ENCODE data around the gene NUP210. TPM values are rescaled to one million over a fixed set of nuclear protein-coding genes. Genes with fewer than 3 reads are reported as not detected.
A peak's percentile ranks its signal among the peaks of the same experiment; 100 is the strongest.

Gene NUP210
- total and polyA plus RNA-seq, 7 experiments from 2014 or later = 52.6 to 164 (median 138) TPM

GRCh38 chr3:13353506-13353905 lies 66.6 kb downstream of the NUP210 start:
- peaks cover 13 to 87% (median 35%) of the 10 kb centered on the region in 3 experiments for H3K36me3 ChIP-seq (ENCODE audit: control insufficient read depth in 2 of 3, insufficient read depth in 3 of 3, low read length in 3 of 3)
- POLR2A ChIA-PET = interaction anchor here (0.6 to 0.8 kb wide), 3 partner anchors 12 to 66 kb away, joined by 3 to 8 read pairs (median 3); no protein-coding TSS in a partner anchor
- H3K36me3 Mint-ChIP-seq = peaks cover 20 to 73% (median 42%) of the 10 kb centered on the region in 5 donors

GRCh38 chr3:13352621-13353131 lies 67.4 kb downstream of the NUP210 start:
- Histone ChIP-seq H3K4me1 (ENCODE audit: control insufficient read depth in 2 of 2, insufficient read depth in 2 of 2, low read length in 2 of 2) (peaks cover 3 to 28% of the 10 kb centered on the region in 2 donors), H3K27me3 (ENCODE audit: control insufficient read depth in 2 of 2, insufficient read depth in 2 of 2, low read length in 2 of 2) (no peaks in the 10 kb centered on the region), H3K36me3 (ENCODE audit: control insufficient read depth in 2 of 3, insufficient read depth in 3 of 3, low read length in 3 of 3) (peaks cover 13 to 85% (median 28%) of the 10 kb centered on the region in 3 experiments), H3K4me3 (ENCODE audit: low read length) (no peak overlapping the region), H3K9me3 (ENCODE audit: control insufficient read depth in 2 of 3, low read length in 3 of 3) (no peaks in the 10 kb centered on the region), H3K27ac (ENCODE audit: low read depth, low read length) (no peak overlapping the region)
- DNase-seq = no peak
- Mint-ChIP-seq H3K27ac (peak overlapping the region; percentile 48 to 83 (median 74)), H3K4me3 (no peak overlapping the region), H3K4me1 (peaks cover 24 to 44% (median 36%) of the 10 kb centered on the region in 7 donors), H3K27me3 (no peaks in the 10 kb centered on the region), H3K36me3 (peaks cover 14 to 69% (median 44%) of the 10 kb centered on the region in 5 donors), H3K9me3 (peaks cover 0 to 4% (median 0%) of the 10 kb centered on the region in 11 donors)
- intact Hi-C loops (cut with micrococcal nuclease) = no loop called here
- ATAC-seq = peak; percentile 54
- CTCF ChIA-PET = interaction anchor here (0.6 to 11.7 kb wide), 2 partner anchors 31 to 102 kb away, joined by 3 to 147 read pairs; no protein-coding TSS in a partner anchor
- POLR2A ChIA-PET = interaction anchor here (11.6 kb wide), 1 partner anchor 64 kb away, joined by 125 read pairs; the partner anchor contains the start of gene NUP210

More at GRCh38 chr3:13353506-13353905, 66.6 kb downstream of the NUP210 start:
- intact Hi-C loops (cut with micrococcal nuclease) = no loop called here
- Histone ChIP-seq H3K27ac (ENCODE audit: low read depth, low read length) (peak overlapping the region; percentile 30), H3K27me3 (ENCODE audit: control insufficient read depth in 2 of 2, insufficient read depth in 2 of 2, low read length in 2 of 2) (no peaks in the 10 kb centered on the region), H3K4me1 (ENCODE audit: control insufficient read depth in 2 of 2, insufficient read depth in 2 of 2, low read length in 2 of 2) (peaks cover 3 to 19% of the 10 kb centered on the region in 2 donors), H3K9me3 (ENCODE audit: control insufficient read depth in 2 of 3, low read length in 3 of 3) (no peaks in the 10 kb centered on the region), H3K4me3 (ENCODE audit: low read length) (no peak overlapping the region)
- Mint-ChIP-seq H3K4me3 (no peak overlapping the region), H3K9me3 (peaks cover 0 to 4% (median 0%) of the 10 kb centered on the region in 11 donors), H3K27me3 (no peaks in the 10 kb centered on the region), H3K27ac (peak overlapping the region; percentile 48 to 81 (median 66)), H3K4me1 (peaks cover 18 to 37% (median 27%) of the 10 kb centered on the region in 7 donors)
- DNase-seq (no peak), ATAC-seq (no peak)
- CTCF ChIA-PET = interaction anchor here (0.6 to 11.7 kb wide), 2 partner anchors 101 to 388 kb away, joined by 4 to 147 read pairs; no protein-coding TSS in a partner anchor

- Histone ChIP-seq H3K9me3 (ENCODE audit: control insufficient read depth in 2 of 3, low read length in 3 of 3) (no peaks in the 10 kb centered on the region), H3K4me1 (ENCODE audit: control insufficient read depth in 2 of 2, insufficient read depth in 2 of 2, low read length in 2 of 2) (peaks cover 19 to 44% of the 10 kb centered on the region in 2 donors), H3K4me3 (ENCODE audit: low read length) (no peak overlapping the region), H3K27ac (ENCODE audit: low read depth, low read length) (peak overlapping the region; percentile 68), H3K36me3 (ENCODE audit: control insufficient read depth in 2 of 3, insufficient read depth in 3 of 3, low read length in 3 of 3) (peaks cover 21 to 59% (median 27%) of the 10 kb centered on the region in 3 experiments), H3K27me3 (ENCODE audit: control insufficient read depth in 2 of 2, insufficient read depth in 2 of 2, low read length in 2 of 2) (no peaks in the 10 kb centered on the region)
- CTCF ChIA-PET = interaction anchor here (0.6 to 11.7 kb wide), 6 partner anchors 57 to 308 kb away, joined by 3 to 147 read pairs (median 4); no protein-coding TSS in a partner anchor
- peak overlapping the region; percentile 82 to 96 (median 91) for H3K27ac Mint-ChIP-seq
- no peak for DNase-seq
- POLR2A ChIA-PET = interaction anchor here (0.5 to 11.6 kb wide), 10 partner anchors 9 to 849 kb away, joined by 3 to 125 read pairs (median 5); partner anchors contain the start of gene NUP210
- peaks cover 0 to 4% (median 0%) of the 10 kb centered on the region in 11 donors for H3K9me3 Mint-ChIP-seq
- peaks cover 42 to 63% (median 53%) of the 10 kb centered on the region in 7 donors for H3K4me1 Mint-ChIP-seq
- H3K27me3 Mint-ChIP-seq = no peaks in the 10 kb centered on the region
- ATAC-seq = no peak
- H3K4me3 Mint-ChIP-seq = peak overlapping the region in 9 of 10 donors; percentile 58 to 84 (median 78)
- H3K36me3 Mint-ChIP-seq = peaks cover 8 to 54% (median 38%) of the 10 kb centered on the region in 5 donors
- intact Hi-C loops (cut with micrococcal nuclease) = loop anchor here (5.0 to 10.0 kb wide), 5 partner anchors 258 to 1597 kb away; partner anchors contain the start of genes MKRN2 (in 1 of the 2), NR2C2 (in 1 of the 2) and WNT7A (in 1 of the 2)
Observed at GRCh38 chr3:13349823-13350222, 70.3 kb downstream of the NUP210 start.

- intact Hi-C loops (cut with micrococcal nuclease) = loop anchor here (5.0 to 10.0 kb wide), 5 partner anchors 257 to 1598 kb away; partner anchors contain the start of genes MKRN2 (in 1 of the 2), NR2C2 (in 1 of the 2) and WNT7A (in 1 of the 2)
- peaks cover 0 to 4% (median 0%) of the 10 kb centered on the region in 11 donors for H3K9me3 Mint-ChIP-seq
- DNase-seq (peak in 7 of 9 donors; percentile 41 to 62 (median 54)), ATAC-seq (peak; percentile 28)
- peaks cover 42 to 69% (median 57%) of the 10 kb centered on the region in 7 donors for H3K4me1 Mint-ChIP-seq
- peaks cover 19 to 44% of the 10 kb centered on the region in 2 donors for H3K4me1 ChIP-seq (ENCODE audit: control insufficient read depth in 2 of 2, insufficient read depth in 2 of 2, low read length in 2 of 2)
- no peaks in the 10 kb centered on the region for H3K27me3 Mint-ChIP-seq
- peak overlapping the region; percentile 16 for H3K4me3 ChIP-seq (ENCODE audit: low read length)
- CTCF ChIA-PET = interaction anchor here (1.1 to 11.7 kb wide), 9 partner anchors 8 to 309 kb away, joined by 3 to 147 read pairs (median 4); no protein-coding TSS in a partner anchor
- H3K27ac Mint-ChIP-seq = peak overlapping the region; percentile 82 to 96 (median 91)
- H3K36me3 ChIP-seq (ENCODE audit: control insufficient read depth in 2 of 3, insufficient read depth in 3 of 3, low read length in 3 of 3) = peaks cover 17 to 49% (median 19%) of the 10 kb centered on the region in 3 experiments
- peak overlapping the region; percentile 73 to 84 (median 78) for H3K4me3 Mint-ChIP-seq
- peaks cover 8 to 47% (median 42%) of the 10 kb centered on the region in 5 donors for H3K36me3 Mint-ChIP-seq
- H3K27me3 ChIP-seq (ENCODE audit: control insufficient read depth in 2 of 2, insufficient read depth in 2 of 2, low read length in 2 of 2) = no peaks in the 10 kb centered on the region
- POLR2A ChIA-PET = interaction anchor here (0.6 to 11.6 kb wide), 16 partner anchors 8 to 385 kb away, joined by 3 to 125 read pairs (median 4); partner anchors contain the start of genes HDAC11 and NUP210
- H3K9me3 ChIP-seq (ENCODE audit: control insufficient read depth in 2 of 3, low read length in 3 of 3) = no peaks in the 10 kb centered on the region
- H3K27ac ChIP-seq (ENCODE audit: low read depth, low read length) = peak overlapping the region; percentile 68
Observed at GRCh38 chr3:13348661-13349396, 71.3 kb downstream of the NUP210 start.

GRCh38 chr3:13348100-13348499 lies 72.0 kb downstream of the NUP210 start:
- H3K4me1 ChIP-seq (ENCODE audit: control insufficient read depth in 2 of 2, insufficient read depth in 2 of 2, low read length in 2 of 2) = peaks cover 19 to 44% of the 10 kb centered on the region in 2 donors
- H3K27ac ChIP-seq (ENCODE audit: low read depth, low read length) = peak overlapping the region; percentile 68
- peaks cover 0 to 4% (median 0%) of the 10 kb centered on the region in 11 donors for H3K9me3 Mint-ChIP-seq
- DNase-seq (no peak), ATAC-seq (no peak)
- intact Hi-C loops (cut with micrococcal nuclease) = loop anchor here (5.0 to 10.0 kb wide), 5 partner anchors 256 to 1599 kb away; partner anchors contain the start of genes MKRN2 (in 1 of the 2), NR2C2 (in 1 of the 2) and WNT7A (in 1 of the 2)
- POLR2A ChIA-PET = interaction anchor here (0.6 to 11.6 kb wide), 14 partner anchors 9 to 515 kb away, joined by 3 to 125 read pairs (median 4); partner anchors contain the start of genes HDAC11 and NUP210
- no peaks in the 10 kb centered on the region for H3K9me3 ChIP-seq (ENCODE audit: control insufficient read depth in 2 of 3, low read length in 3 of 3)
- H3K27me3 ChIP-seq (ENCODE audit: control insufficient read depth in 2 of 2, insufficient read depth in 2 of 2, low read length in 2 of 2) = no peaks in the 10 kb centered on the region
- no peak overlapping the region for H3K4me3 ChIP-seq (ENCODE audit: low read length)
- H3K27ac Mint-ChIP-seq = peak overlapping the region; percentile 32 to 96 (median 91)
- peaks cover 42 to 71% (median 58%) of the 10 kb centered on the region in 7 donors for H3K4me1 Mint-ChIP-seq
- CTCF ChIA-PET = interaction anchor here (1.1 to 11.7 kb wide), 9 partner anchors 9 to 113 kb away, joined by 3 to 147 read pairs (median 5); no protein-coding TSS in a partner anchor
- no peaks in the 10 kb centered on the region for H3K27me3 Mint-ChIP-seq
- peaks cover 10 to 49% (median 12%) of the 10 kb centered on the region in 3 experiments for H3K36me3 ChIP-seq (ENCODE audit: control insufficient read depth in 2 of 3, insufficient read depth in 3 of 3, low read length in 3 of 3)
- peak overlapping the region; percentile 73 to 84 (median 78) for H3K4me3 Mint-ChIP-seq
- H3K36me3 Mint-ChIP-seq = peaks cover 5 to 44% (median 36%) of the 10 kb centered on the region in 5 donors

Measured in naive thymus-derived CD4-positive, alpha-beta T cell (primary cell).